Trophoblast cell (in vitro differentiated cells and primary cell): ENCODE measurements around the gene TEAD2.

Experiments
- DNase-seq, 2 donors: peaks; one replicate each; pipeline ENCODE4 v3.0.0-alpha.2; 2016
- H2AFZ ChIP-seq: 2 replicates; pipeline ENCODE4 v1.6.1; 2013; ENCODE audit warnings: low read length, moderate library complexity, mild to moderate bottlenecking; ENCODE audit not compliant: insufficient read depth, poor library complexity
- H2AK5ac ChIP-seq: 2 replicates; pipeline ENCODE4 v1.6.1; 2013; ENCODE audit warnings: mild to moderate bottlenecking, low read length
- H2BK120ac ChIP-seq: 2 replicates; pipeline ENCODE4 v1.6.1; 2013; ENCODE audit warnings: low read length, mild to moderate bottlenecking, moderate library complexity; ENCODE audit not compliant: insufficient read depth, poor library complexity
- H2BK12ac ChIP-seq: 2 replicates; pipeline ENCODE4 v1.6.1; 2013; ENCODE audit warnings: mild to moderate bottlenecking, low read length, moderate library complexity
- H2BK5ac ChIP-seq: 2 replicates; pipeline ENCODE4 v1.6.1; 2013; ENCODE audit warnings: low read length, low read depth, moderate library complexity, mild to moderate bottlenecking; ENCODE audit not compliant: poor library complexity
- H3K14ac ChIP-seq: 2 replicates; pipeline ENCODE4 v1.6.1; 2013; ENCODE audit warnings: mild to moderate bottlenecking, low read length
- H3K18ac ChIP-seq: 2 replicates; pipeline ENCODE4 v1.6.1; 2013; ENCODE audit warnings: mild to moderate bottlenecking, low read length
- H3K23ac ChIP-seq: 2 replicates; pipeline ENCODE4 v1.6.1; 2013; ENCODE audit warnings: low read length
- H3K27ac ChIP-seq: 2 replicates; pipeline ENCODE4 v1.5.1; 2013; ENCODE audit warnings: low read depth, mild to moderate bottlenecking, inconsistent platforms, low read length, moderate library complexity
- H3K27me3 ChIP-seq: 2 replicates; pipeline ENCODE4 v1.6.1; 2013; ENCODE audit warnings: inconsistent platforms, mild to moderate bottlenecking, low read length, moderate library complexity; ENCODE audit not compliant: insufficient read depth
- H3K36me3 ChIP-seq, 2 experiments: 1 replicate in 1 of 2; 2 replicates in 1 of 2; pipeline ENCODE4 v1.6.1; 2013; ENCODE audit warnings: low read length in 2 of 2, mild to moderate bottlenecking in 2 of 2, moderate library complexity in 1 of 2; ENCODE audit not compliant: insufficient read depth in 2 of 2, control insufficient read depth in 1 of 2
- H3K4ac ChIP-seq: 2 replicates; pipeline ENCODE4 v1.6.1; 2013; ENCODE audit warnings: low read depth, mild to moderate bottlenecking, low read length, moderate library complexity
- H3K4me1 ChIP-seq, 2 experiments: 1 replicate in 1 of 2; 2 replicates in 1 of 2; pipeline ENCODE4 v1.6.1; 2013; ENCODE audit warnings: low read length in 2 of 2, mild to moderate bottlenecking in 2 of 2, moderate library complexity in 1 of 2; ENCODE audit not compliant: insufficient read depth in 2 of 2, control insufficient read depth in 1 of 2
- H3K4me2 ChIP-seq: 2 replicates; pipeline ENCODE4 v1.6.1; 2013; ENCODE audit warnings: inconsistent platforms, mild to moderate bottlenecking, low read length, moderate library complexity
- H3K4me3 ChIP-seq: 2 replicates; pipeline ENCODE4 v1.5.1; 2013; ENCODE audit warnings: mild to moderate bottlenecking, low read depth, low read length, inconsistent platforms
- H3K79me1 ChIP-seq: one replicate; pipeline ENCODE4 v1.6.1; 2013; ENCODE audit warnings: low read length
- H3K79me2 ChIP-seq: 2 replicates; pipeline ENCODE4 v1.6.1; 2013; ENCODE audit warnings: low read length, mild to moderate bottlenecking; ENCODE audit not compliant: control insufficient read depth, insufficient read depth, poor library complexity
- H3K9ac ChIP-seq: 2 replicates; pipeline ENCODE4 v1.6.1; 2013; ENCODE audit warnings: mild to moderate bottlenecking, low read length
- H3K9me3 ChIP-seq: 2 replicates; pipeline ENCODE4 v1.6.1; 2013; ENCODE audit warnings: low read depth, mild to moderate bottlenecking, control low read depth, inconsistent platforms, low read length; ENCODE audit not compliant: insufficient read depth
- H4K12ac ChIP-seq: 2 replicates; pipeline ENCODE4 v1.6.1; 2013; ENCODE audit warnings: low read depth, mild to moderate bottlenecking, low read length, moderate library complexity
- H4K8ac ChIP-seq: 2 replicates; pipeline ENCODE4 v1.6.1; 2013; ENCODE audit warnings: low read depth, mild to moderate bottlenecking, low read length, moderate library complexity
- H4K91ac ChIP-seq: one replicate; pipeline ENCODE4 v1.6.1; 2013; ENCODE audit warnings: low read depth, mild to moderate bottlenecking, low read length, moderate library complexity
- WGBS: extraction: QIAGEN DNeasy Blood & Tissue Kit; methylation state at CpG from one replicate; pipeline ENCODE4 v1.1.7; 2013; ENCODE audit warnings: missing lambda C conversion rate; ENCODE audit not compliant: insufficient read length, insufficient coverage; ENCODE audit errors: extremely low coverage; 5-methylcytosine and 5-hydroxymethylcytosine counted together

The TEAD2 gene

DNA sequence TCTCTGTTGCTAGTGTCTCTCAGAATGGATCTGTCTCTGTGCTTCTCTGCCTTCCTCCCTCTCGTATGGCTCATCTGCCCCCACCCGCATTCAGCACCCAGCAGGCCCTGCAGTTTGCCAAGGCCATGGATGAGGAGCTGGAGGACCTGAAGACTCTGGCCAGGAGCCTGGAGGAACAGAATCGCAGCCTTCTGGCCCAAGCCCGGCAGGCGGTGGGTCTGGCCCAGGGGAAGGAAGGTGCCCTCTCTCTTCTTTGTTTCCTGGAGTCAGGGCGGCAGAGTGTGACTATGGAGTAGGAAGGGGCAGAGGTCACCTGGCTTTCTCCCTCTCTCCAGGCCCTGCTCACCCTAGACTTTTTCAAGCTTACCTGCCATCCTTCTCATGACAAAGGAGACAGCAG lies 36.7 kb upstream of the TEAD2 start:
- H3K27ac ChIP-seq = no peak overlapping the region
- no peak overlapping the region for H2BK12ac ChIP-seq
- no peak overlapping the region for H3K18ac ChIP-seq
- no CpG with 5 or more reads among the region's 6 CpGs for whole genome bisulfite sequencing
- H2BK5ac ChIP-seq = no peak overlapping the region
- no peak overlapping the region for H4K12ac ChIP-seq
- no peak overlapping the region for H3K23ac ChIP-seq
- no peaks in the 10 kb centered on the region for H3K36me3 ChIP-seq
- peaks cover 4 to 6% of the 10 kb centered on the region in 2 experiments for H3K4me1 ChIP-seq
- H3K27me3 ChIP-seq = no peaks in the 10 kb centered on the region
- no peaks in the 10 kb centered on the region for H3K79me1 ChIP-seq
- no peak overlapping the region for H2AFZ ChIP-seq
- peaks cover 1% of the 10 kb centered on the region for H3K9me3 ChIP-seq
- no peak for DNase-seq
- no peak overlapping the region for H2BK120ac ChIP-seq
- no peaks in the 10 kb centered on the region for H3K79me2 ChIP-seq
- no peak overlapping the region for H3K9ac ChIP-seq
- no peak overlapping the region for H3K4me3 ChIP-seq
- no peak overlapping the region for H4K91ac ChIP-seq
- no peak overlapping the region for H3K4me2 ChIP-seq
- H3K4ac ChIP-seq = no peak overlapping the region
- no peak overlapping the region for H4K8ac ChIP-seq
- H3K14ac ChIP-seq = no peak overlapping the region
- no peak overlapping the region for H2AK5ac ChIP-seq

DNA sequence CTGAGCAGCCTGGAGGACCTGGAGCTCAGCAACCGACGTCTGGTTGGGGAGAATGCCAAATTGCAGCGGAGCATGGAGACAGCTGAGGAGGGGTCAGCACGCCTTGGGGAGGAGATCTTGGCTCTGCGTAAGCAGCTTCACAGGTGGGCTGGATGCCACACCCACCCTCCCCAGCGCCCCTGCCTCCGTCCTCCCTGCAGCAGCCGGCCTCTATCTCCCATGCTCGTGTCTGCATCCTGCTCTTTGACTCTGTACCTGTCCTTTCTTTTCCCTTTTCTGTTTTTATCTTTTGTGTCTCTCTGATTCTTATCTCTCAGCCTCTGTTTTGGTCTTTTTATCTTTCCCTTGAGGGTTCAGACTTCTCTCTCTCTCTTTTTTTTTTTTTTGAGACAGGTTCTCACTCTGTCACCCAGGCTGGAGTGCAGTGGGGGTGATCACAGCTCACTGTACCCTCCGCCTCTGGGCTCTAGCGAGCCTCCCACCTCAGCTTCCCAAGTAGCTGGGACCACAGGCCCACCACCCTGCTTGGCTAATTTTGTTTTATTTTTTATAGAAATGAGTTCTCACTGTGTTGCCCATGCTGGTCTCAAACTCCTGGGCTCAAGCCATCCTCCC lies 35.9 kb upstream of the TEAD2 start:
- Histone ChIP-seq H3K4me2 (no peak overlapping the region), H2BK12ac (no peak overlapping the region), H3K4me3 (no peak overlapping the region), H3K27ac (no peak overlapping the region), H2BK120ac (no peak overlapping the region), H3K9me3 (no peaks in the 10 kb centered on the region), H4K8ac (no peak overlapping the region), H3K23ac (no peak overlapping the region), H4K12ac (no peak overlapping the region), H4K91ac (no peak overlapping the region), H3K4ac (no peak overlapping the region), H2AFZ (no peak overlapping the region), H3K4me1 (no peaks in the 10 kb centered on the region), H3K14ac (no peak overlapping the region), H3K18ac (no peak overlapping the region), H2BK5ac (no peak overlapping the region), H3K79me1 (no peaks in the 10 kb centered on the region), H3K9ac (no peak overlapping the region), H3K36me3 (no peaks in the 10 kb centered on the region), H3K27me3 (no peaks in the 10 kb centered on the region), H2AK5ac (no peak overlapping the region), H3K79me2 (no peaks in the 10 kb centered on the region)
- no peak for DNase-seq
- no CpG with 5 or more reads among the region's 11 CpGs for WGBS

DNA sequence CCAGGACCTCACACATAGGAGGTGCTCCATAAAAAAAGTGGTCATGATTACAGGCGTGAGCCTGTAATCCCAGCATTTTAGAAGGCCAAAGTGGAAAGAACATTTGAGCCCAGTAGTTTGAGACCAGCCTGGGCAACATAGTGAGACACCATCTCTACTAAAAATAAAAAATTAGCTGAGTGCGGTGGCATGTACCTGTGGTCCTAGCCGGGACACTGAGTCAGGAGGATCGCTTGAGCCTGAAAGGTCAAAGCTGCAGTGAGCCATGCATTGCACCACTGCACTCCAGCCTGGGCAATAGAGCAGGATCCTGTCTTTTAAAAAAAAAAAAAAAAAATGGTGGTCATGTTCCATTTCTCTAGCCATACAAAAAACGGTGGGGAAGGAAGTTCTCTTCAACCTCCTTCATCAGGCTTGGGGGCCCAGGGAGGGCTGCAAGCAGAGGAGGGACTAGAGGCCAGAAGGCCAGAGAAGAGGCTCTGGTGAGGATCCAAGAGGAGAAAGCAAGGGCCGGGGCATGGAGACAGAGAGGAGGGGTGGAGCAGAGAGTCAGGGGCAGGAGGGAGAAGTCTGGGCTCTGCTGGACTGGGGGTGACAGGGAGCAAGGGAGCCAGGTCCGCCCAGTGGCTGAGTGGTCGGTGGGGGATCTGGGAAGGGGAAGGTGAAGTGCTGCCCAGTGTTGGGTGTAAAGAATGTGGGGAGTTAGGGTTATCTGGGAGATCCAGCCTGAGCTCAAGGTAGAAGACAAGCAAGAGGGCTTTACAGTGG lies 34.7 kb upstream of the TEAD2 start:
- no peaks in the 10 kb centered on the region for H3K27me3 ChIP-seq

DNA sequence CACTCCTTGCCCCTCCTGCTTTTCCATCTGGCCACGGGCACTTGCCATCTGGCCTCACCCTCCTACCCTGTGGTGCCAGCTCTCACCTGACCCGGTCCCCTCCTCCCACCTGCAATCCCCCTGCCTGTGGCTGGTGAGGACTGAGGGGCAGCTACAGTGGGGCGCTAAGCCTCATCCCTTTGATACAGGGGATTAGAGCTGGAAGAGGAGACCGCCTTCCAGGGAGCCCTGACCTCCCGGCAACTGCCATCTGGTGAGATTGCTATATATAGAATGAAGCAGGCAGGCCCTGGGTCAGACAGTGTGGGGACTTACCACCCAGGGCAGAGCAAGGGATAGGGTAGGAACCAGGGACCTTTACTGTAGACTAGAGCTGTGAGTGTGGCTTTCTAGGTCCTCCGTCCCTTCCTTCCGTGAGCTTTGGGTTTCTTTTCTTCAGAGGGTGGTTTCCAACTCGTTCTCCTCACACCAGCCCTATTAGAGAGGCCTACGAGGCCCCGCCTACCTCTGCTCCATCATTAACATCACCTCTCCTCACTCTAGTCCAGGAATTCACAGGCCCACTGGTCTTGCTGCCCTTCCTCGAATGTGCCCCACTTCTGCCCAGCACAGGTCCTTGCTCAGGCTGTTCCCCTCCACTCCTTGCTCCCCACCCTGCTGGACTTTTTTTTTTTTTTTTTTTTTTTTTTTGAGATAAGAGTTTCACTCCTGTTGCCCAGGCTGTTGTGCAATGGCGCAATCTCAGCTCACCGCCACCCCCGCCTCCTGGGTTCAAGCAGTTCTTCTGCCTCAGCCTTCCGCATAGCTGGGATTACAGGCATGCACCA lies 33.6 kb upstream of the TEAD2 start:
- Histone ChIP-seq H3K18ac (no peak overlapping the region), H3K14ac (no peak overlapping the region), H3K4me2 (no peak overlapping the region), H4K12ac (no peak overlapping the region), H2BK5ac (no peak overlapping the region), H3K79me2 (no peaks in the 10 kb centered on the region), H3K4me1 (no peaks in the 10 kb centered on the region), H3K4me3 (no peak overlapping the region), H3K79me1 (no peaks in the 10 kb centered on the region), H2AFZ (no peak overlapping the region), H3K23ac (no peak overlapping the region), H2AK5ac (no peak overlapping the region), H3K27me3 (no peaks in the 10 kb centered on the region), H4K8ac (no peak overlapping the region), H2BK120ac (no peak overlapping the region), H3K36me3 (no peaks in the 10 kb centered on the region), H3K4ac (no peak overlapping the region), H3K9me3 (no peaks in the 10 kb centered on the region), H3K27ac (no peak overlapping the region), H4K91ac (no peak overlapping the region), H3K9ac (no peak overlapping the region), H2BK12ac (no peak overlapping the region)
- no CpG with 5 or more reads among the region's 15 CpGs for WGBS
- no peak for DNase-seq

More for the DNA sequence above, 34.7 kb upstream of the TEAD2 start:
- Histone ChIP-seq H3K4me1 (no peaks in the 10 kb centered on the region), H4K91ac (no peak overlapping the region), H4K12ac (no peak overlapping the region), H2BK120ac (no peak overlapping the region), H2AK5ac (no peak overlapping the region), H3K79me2 (no peaks in the 10 kb centered on the region), H3K36me3 (no peaks in the 10 kb centered on the region), H2AFZ (no peak overlapping the region), H3K23ac (no peak overlapping the region), H3K18ac (no peak overlapping the region), H3K79me1 (no peaks in the 10 kb centered on the region), H3K9me3 (no peaks in the 10 kb centered on the region), H2BK5ac (no peak overlapping the region), H3K9ac (no peak overlapping the region), H2BK12ac (no peak overlapping the region), H4K8ac (no peak overlapping the region), H3K4me3 (no peak overlapping the region), H3K4me2 (no peak overlapping the region), H3K27ac (no peak overlapping the region), H3K14ac (no peak overlapping the region), H3K4ac (no peak overlapping the region)
- WGBS = no CpG with 5 or more reads among the region's 8 CpGs
- DNase-seq = no peak
